ENCODE results near the gene ARSG.
"Not testable (repeated sequence)": the region's sequence is repeated elsewhere in the genome, so short reads cannot be mapped to it uniquely, and the experiment has no call there.

- TF ChIP-seq, protein P1, sequence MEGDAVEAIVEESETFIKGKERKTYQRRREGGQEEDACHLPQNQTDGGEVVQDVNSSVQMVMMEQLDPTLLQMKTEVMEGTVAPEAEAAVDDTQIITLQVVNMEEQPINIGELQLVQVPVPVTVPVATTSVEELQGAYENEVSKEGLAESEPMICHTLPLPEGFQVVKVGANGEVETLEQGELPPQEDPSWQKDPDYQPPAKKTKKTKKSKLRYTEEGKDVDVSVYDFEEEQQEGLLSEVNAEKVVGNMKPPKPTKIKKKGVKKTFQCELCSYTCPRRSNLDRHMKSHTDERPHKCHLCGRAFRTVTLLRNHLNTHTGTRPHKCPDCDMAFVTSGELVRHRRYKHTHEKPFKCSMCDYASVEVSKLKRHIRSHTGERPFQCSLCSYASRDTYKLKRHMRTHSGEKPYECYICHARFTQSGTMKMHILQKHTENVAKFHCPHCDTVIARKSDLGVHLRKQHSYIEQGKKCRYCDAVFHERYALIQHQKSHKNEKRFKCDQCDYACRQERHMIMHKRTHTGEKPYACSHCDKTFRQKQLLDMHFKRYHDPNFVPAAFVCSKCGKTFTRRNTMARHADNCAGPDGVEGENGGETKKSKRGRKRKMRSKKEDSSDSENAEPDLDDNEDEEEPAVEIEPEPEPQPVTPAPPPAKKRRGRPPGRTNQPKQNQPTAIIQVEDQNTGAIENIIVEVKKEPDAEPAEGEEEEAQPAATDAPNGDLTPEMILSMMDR (conservative IDR thresholded peaks at IDR 0.05; ENCODE audit: low read depth in 2 of 2) = not testable (repeated sequence)
- TF ChIP-seq EZH2phosphoT487 (IDR thresholded peaks at IDR 0.05; ENCODE audit: unreplicated experiment); EZH2 (IDR thresholded peaks at IDR 0.05; ENCODE audit: low read depth, unreplicated experiment); NANOG (IDR thresholded peaks at IDR 0.05; ENCODE audit: borderline replicate concordance); REST (IDR thresholded peaks at IDR 0.05; ENCODE audit: unreplicated experiment); POLR2AphosphoS5 (IDR thresholded peaks at IDR 0.05; ENCODE audit: low read depth); JUNB (IDR thresholded peaks at IDR 0.05; ENCODE audit: unreplicated experiment); CREB1 (CRISPR knock-in tag; IDR thresholded peaks at IDR 0.05; ENCODE audit: low read depth); STAT1 (IDR thresholded peaks at IDR 0.05; ENCODE audit: unreplicated experiment); ZNF114 (CRISPR knock-in tag; IDR thresholded peaks at IDR 0.05); ZNF462 (CRISPR knock-in tag; IDR thresholded peaks at IDR 0.05); ZNF331 (CRISPR knock-in tag; IDR thresholded peaks at IDR 0.05; ENCODE audit: low read depth): not testable (repeated sequence)
- TF ChIP-seq, protein P2, sequence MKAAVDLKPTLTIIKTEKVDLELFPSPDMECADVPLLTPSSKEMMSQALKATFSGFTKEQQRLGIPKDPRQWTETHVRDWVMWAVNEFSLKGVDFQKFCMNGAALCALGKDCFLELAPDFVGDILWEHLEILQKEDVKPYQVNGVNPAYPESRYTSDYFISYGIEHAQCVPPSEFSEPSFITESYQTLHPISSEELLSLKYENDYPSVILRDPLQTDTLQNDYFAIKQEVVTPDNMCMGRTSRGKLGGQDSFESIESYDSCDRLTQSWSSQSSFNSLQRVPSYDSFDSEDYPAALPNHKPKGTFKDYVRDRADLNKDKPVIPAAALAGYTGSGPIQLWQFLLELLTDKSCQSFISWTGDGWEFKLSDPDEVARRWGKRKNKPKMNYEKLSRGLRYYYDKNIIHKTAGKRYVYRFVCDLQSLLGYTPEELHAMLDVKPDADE (IDR thresholded peaks at IDR 0.05) = not testable (repeated sequence)
These were observed 9.3 kb upstream of the ARSG start for GRCh38 chr17:68281965-68282364.
